KMS-11 (cell line): ENCODE results near the gene C2orf92.

Experiments used
- H2AFZ ChIP-seq: fragments of 200-600 bp; sonication (generic); 2 replicates; pipeline ENCODE4 v1.6.1; 2016; ENCODE audit warnings: antibody characterized with exemption, mixed run types, low read depth
- H3K27ac ChIP-seq: fragments of 200-600 bp; sonication (generic); 2 replicates; pipeline ENCODE4 v1.6.1; 2016; ENCODE audit warnings: mild to moderate bottlenecking, mixed run types
- H3K27me3 ChIP-seq: fragments of 200-600 bp; sonication (generic); 2 replicates; pipeline ENCODE4 v1.6.1; 2017; ENCODE audit warnings: mild to moderate bottlenecking, low read depth, mixed run types, moderate library complexity; ENCODE audit not compliant: insufficient read depth
- H3K36me3 ChIP-seq: fragments of 200-600 bp; sonication (generic); 2 replicates; pipeline ENCODE4 v1.6.1; 2017; ENCODE audit warnings: mild to moderate bottlenecking, mixed run types; ENCODE audit not compliant: insufficient read depth
- H3K4me1 ChIP-seq: fragments of 200-600 bp; sonication (generic); 2 replicates; pipeline ENCODE4 v1.6.1; 2016; ENCODE audit warnings: mild to moderate bottlenecking, low read depth, mixed run types; ENCODE audit not compliant: poor library complexity, severe bottlenecking
- H3K4me2 ChIP-seq: fragments of 200-600 bp; sonication (generic); 2 replicates; pipeline ENCODE4 v1.7.0; 2016; ENCODE audit warnings: mild to moderate bottlenecking, mixed run types
- H3K4me3 ChIP-seq: fragments of 200-600 bp; sonication (generic); IDR thresholded peaks from 2 replicates; pipeline ENCODE4 v1.6.1; 2017; ENCODE audit warnings: low read depth, low read length, mixed read lengths; ENCODE audit not compliant: insufficient read depth
- H3K79me2 ChIP-seq: fragments of 200-600 bp; sonication (generic); 2 replicates; pipeline ENCODE4 v1.6.1; 2016; ENCODE audit warnings: low read depth, mixed run types; ENCODE audit not compliant: insufficient read depth
- H3K9ac ChIP-seq: fragments of 200-600 bp; sonication (generic); 2 replicates; pipeline ENCODE4 v1.6.1; 2016; ENCODE audit warnings: mild to moderate bottlenecking, mixed run types
- H4K20me1 ChIP-seq: fragments of 200-600 bp; sonication (generic); 2 replicates; pipeline ENCODE4 v1.6.1; 2016; ENCODE audit warnings: mild to moderate bottlenecking, mixed run types; ENCODE audit not compliant: insufficient read depth
- TF ChIP-seq, protein P1 (sequence below): fragments of 200-600 bp; sonication (generic); conservative IDR thresholded peaks from 2 replicates; pipeline ENCODE4 v1.6.1; 2017; ENCODE audit warnings: low read depth, mild to moderate bottlenecking, antibody characterized with exemption, low read length, moderate library complexity, mixed read lengths

The C2orf92 gene

GRCh38 chr2:97653473-97653872 is 16.0 kb upstream of the C2orf92 start:
- no peak overlapping the region for H3K4me3 ChIP-seq
- H3K4me2 ChIP-seq = no peak overlapping the region
- no peaks in the 10 kb centered on the region for H3K27me3 ChIP-seq
- no peak overlapping the region for H2AFZ ChIP-seq
- no peaks in the 10 kb centered on the region for H3K36me3 ChIP-seq
- no peak overlapping the region for H3K27ac ChIP-seq
- TF ChIP-seq, protein P1, sequence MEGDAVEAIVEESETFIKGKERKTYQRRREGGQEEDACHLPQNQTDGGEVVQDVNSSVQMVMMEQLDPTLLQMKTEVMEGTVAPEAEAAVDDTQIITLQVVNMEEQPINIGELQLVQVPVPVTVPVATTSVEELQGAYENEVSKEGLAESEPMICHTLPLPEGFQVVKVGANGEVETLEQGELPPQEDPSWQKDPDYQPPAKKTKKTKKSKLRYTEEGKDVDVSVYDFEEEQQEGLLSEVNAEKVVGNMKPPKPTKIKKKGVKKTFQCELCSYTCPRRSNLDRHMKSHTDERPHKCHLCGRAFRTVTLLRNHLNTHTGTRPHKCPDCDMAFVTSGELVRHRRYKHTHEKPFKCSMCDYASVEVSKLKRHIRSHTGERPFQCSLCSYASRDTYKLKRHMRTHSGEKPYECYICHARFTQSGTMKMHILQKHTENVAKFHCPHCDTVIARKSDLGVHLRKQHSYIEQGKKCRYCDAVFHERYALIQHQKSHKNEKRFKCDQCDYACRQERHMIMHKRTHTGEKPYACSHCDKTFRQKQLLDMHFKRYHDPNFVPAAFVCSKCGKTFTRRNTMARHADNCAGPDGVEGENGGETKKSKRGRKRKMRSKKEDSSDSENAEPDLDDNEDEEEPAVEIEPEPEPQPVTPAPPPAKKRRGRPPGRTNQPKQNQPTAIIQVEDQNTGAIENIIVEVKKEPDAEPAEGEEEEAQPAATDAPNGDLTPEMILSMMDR = no peak
- no peaks in the 10 kb centered on the region for H4K20me1 ChIP-seq
- no peaks in the 10 kb centered on the region for H3K79me2 ChIP-seq
- H3K9ac ChIP-seq = no peak overlapping the region
- no peaks in the 10 kb centered on the region for H3K4me1 ChIP-seq

GRCh38 chr2:97653874-97654273 is 15.6 kb upstream of the C2orf92 start:
- TF ChIP-seq, protein P1 = no peak
- no peak overlapping the region for H3K9ac ChIP-seq
- H4K20me1 ChIP-seq = no peaks in the 10 kb centered on the region
- no peaks in the 10 kb centered on the region for H3K27me3 ChIP-seq
- no peak overlapping the region for H3K4me3 ChIP-seq
- H3K79me2 ChIP-seq = no peaks in the 10 kb centered on the region
- H3K36me3 ChIP-seq = no peaks in the 10 kb centered on the region
- H2AFZ ChIP-seq = no peak overlapping the region
- no peaks in the 10 kb centered on the region for H3K4me1 ChIP-seq
- no peak overlapping the region for H3K27ac ChIP-seq
- H3K4me2 ChIP-seq = no peak overlapping the region

DNA sequence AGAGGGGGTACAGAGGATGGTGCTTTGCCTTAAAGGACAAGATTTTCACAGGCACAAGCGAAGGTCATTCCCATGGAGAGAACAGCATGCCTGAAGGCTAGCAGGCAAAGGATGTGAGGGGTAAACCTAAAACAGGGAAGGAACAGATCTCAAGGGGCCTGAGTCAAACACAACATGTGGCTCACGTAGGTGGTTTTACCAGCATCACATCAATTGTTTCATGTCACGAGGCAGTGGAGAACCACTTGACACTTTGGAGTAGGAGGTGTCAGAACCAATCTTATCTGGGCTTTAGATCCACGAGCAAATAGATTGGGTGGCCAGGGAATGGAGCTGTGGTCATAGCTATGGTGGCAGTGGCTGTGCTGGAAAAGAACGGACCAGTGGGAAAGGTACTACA is 15.2 kb upstream of the C2orf92 start:
- TF ChIP-seq, protein P1 = no peak
- no peaks in the 10 kb centered on the region for H3K79me2 ChIP-seq
- H3K4me2 ChIP-seq = no peak overlapping the region
- H3K36me3 ChIP-seq = no peaks in the 10 kb centered on the region
- H3K4me1 ChIP-seq = no peaks in the 10 kb centered on the region
- H3K9ac ChIP-seq = no peak overlapping the region
- no peak overlapping the region for H3K27ac ChIP-seq
- H2AFZ ChIP-seq = no peak overlapping the region
- no peaks in the 10 kb centered on the region for H3K27me3 ChIP-seq
- no peaks in the 10 kb centered on the region for H4K20me1 ChIP-seq
- no peak overlapping the region for H3K4me3 ChIP-seq

- Histone ChIP-seq H3K27me3 (no peaks in the 10 kb centered on the region), H2AFZ (no peak overlapping the region), H3K4me2 (no peak overlapping the region), H3K36me3 (no peaks in the 10 kb centered on the region), H4K20me1 (no peaks in the 10 kb centered on the region), H3K4me3 (no peak overlapping the region), H3K79me2 (no peaks in the 10 kb centered on the region), H3K4me1 (no peaks in the 10 kb centered on the region), H3K27ac (no peak overlapping the region), H3K9ac (no peak overlapping the region)
- TF ChIP-seq, protein P1 = no peak
These were observed 14.7 kb upstream of the C2orf92 start for GRCh38 chr2:97654791-97655190.
